ENCODE data around the gene LSM8.

DNA sequence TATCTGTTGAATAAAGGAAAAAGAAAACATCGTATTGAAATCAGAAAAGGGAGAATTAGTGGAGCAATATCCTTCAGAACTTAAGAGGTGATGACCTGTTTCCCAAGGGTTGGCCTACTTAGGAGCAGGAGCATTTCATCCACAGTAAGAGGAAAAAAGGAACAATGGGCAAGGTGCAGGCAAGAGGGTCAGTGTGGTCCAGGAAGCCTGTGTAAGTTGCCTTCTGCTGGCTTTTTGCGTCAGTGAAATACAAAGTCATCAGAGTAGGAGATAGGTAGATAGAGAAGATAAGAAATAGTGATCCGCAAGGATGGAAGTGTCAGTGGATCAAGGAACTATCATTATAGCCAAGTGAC is 35.2 kb downstream of the LSM8 start:
- TF ChIP-seq EZH2 (IDR thresholded peaks at IDR 0.05; ENCODE audit: insufficient read depth, poor library complexity, severe bottlenecking) (no peak), EZH2phosphoT487 (IDR thresholded peaks at IDR 0.05; ENCODE audit: insufficient read depth, low read depth) (no peak)

All from GM23248 (cell line).